Osteocyte (in vitro differentiated cells): ENCODE results near the gene PRTN3. TPM values are rescaled to one million over a fixed set of nuclear protein-coding genes. Genes with fewer than 3 reads are reported as not detected.

Source experiments
- DNase-seq: peaks from one replicate; pipeline ENCODE4 v3.0.0; 2021; ENCODE audit warnings: mixed read lengths; ENCODE audit not compliant: unreplicated experiment; ENCODE audit errors: extremely low spot score
- H3K27ac Mint-ChIP-seq: one replicate; pipeline ENCODE4 v1.8.0; 2021; ENCODE audit warnings: mild to moderate bottlenecking, mixed read lengths; ENCODE audit not compliant: unreplicated experiment
- H3K27me3 Mint-ChIP-seq: one replicate; pipeline ENCODE4 v1.8.0; 2021; ENCODE audit warnings: mixed read lengths; ENCODE audit not compliant: unreplicated experiment
- H3K36me3 Mint-ChIP-seq: one replicate; pipeline ENCODE4 v1.8.0; 2021; ENCODE audit warnings: mixed read lengths; ENCODE audit not compliant: unreplicated experiment
- H3K4me1 Mint-ChIP-seq: one replicate; pipeline ENCODE4 v1.8.0; 2021; ENCODE audit warnings: mixed read lengths; ENCODE audit not compliant: unreplicated experiment
- H3K4me3 Mint-ChIP-seq: one replicate; pipeline ENCODE4 v1.8.0; 2021; ENCODE audit warnings: mild to moderate bottlenecking, moderate library complexity, mixed read lengths; ENCODE audit not compliant: unreplicated experiment
- H3K9me3 Mint-ChIP-seq: one replicate; pipeline ENCODE4 v1.8.0; 2021; ENCODE audit warnings: mixed read lengths; ENCODE audit not compliant: unreplicated experiment
- total RNA-seq: library from RNA; stranded (reverse); gene quantifications from 2 replicates; pipeline ENCODE4 v1.2.1, GENCODE V29; 2021
- TF ChIP-seq, protein P1 (sequence below): fragments of 200-600 bp; sonication (generic); IDR thresholded peaks from 2 replicates; pipeline ENCODE4 v1.5.0; 2021; ENCODE audit warnings: antibody characterized with exemption, mild to moderate bottlenecking, moderate library complexity

Gene PRTN3
- total RNA-seq, 1 donor from 2014 or later, result not detected

DNA sequence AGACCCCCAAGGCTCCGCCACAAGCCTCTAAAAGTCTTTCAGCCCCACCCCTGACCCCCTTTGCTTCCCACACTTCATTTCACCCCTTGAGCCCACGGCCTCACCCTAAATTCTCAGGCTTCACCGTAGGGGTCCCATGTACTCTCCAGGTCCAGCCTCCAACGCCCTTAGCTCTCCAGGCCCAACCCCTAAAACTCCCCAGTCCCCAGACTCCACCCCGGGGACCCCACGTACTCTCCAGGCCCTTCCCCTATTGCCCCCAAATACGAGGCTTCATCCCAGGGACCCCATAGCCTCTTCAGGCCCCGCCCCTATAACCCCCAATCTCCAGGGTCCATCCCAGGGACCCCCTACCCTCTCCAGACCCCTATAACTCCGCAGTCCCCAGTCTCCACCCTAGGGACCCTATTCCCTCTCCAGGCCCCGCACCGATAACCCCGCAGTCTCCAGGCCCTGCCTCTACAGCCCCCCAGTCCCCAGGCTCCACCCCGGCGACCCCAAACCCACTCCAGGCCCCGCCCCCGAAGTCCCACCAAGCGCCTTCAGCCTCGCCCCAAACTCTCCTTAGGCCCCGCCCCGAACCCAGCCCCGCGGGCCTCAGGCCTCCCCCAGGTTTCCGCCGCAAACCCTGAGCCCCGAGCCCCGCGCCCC lies 51.6 kb downstream of the PRTN3 start:
- TF ChIP-seq, protein P1, sequence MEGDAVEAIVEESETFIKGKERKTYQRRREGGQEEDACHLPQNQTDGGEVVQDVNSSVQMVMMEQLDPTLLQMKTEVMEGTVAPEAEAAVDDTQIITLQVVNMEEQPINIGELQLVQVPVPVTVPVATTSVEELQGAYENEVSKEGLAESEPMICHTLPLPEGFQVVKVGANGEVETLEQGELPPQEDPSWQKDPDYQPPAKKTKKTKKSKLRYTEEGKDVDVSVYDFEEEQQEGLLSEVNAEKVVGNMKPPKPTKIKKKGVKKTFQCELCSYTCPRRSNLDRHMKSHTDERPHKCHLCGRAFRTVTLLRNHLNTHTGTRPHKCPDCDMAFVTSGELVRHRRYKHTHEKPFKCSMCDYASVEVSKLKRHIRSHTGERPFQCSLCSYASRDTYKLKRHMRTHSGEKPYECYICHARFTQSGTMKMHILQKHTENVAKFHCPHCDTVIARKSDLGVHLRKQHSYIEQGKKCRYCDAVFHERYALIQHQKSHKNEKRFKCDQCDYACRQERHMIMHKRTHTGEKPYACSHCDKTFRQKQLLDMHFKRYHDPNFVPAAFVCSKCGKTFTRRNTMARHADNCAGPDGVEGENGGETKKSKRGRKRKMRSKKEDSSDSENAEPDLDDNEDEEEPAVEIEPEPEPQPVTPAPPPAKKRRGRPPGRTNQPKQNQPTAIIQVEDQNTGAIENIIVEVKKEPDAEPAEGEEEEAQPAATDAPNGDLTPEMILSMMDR, result no peak
- Mint-ChIP-seq H3K4me1 (peaks cover 17% of the 10 kb centered on the region), H3K27ac (peak overlapping the region; percentile 71), H3K9me3 (no peaks in the 10 kb centered on the region), H3K27me3 (no peaks in the 10 kb centered on the region), H3K36me3 (peaks cover 7% of the 10 kb centered on the region), H3K4me3 (peak overlapping the region; percentile 79)
- DNase-seq, result no peak

DNA sequence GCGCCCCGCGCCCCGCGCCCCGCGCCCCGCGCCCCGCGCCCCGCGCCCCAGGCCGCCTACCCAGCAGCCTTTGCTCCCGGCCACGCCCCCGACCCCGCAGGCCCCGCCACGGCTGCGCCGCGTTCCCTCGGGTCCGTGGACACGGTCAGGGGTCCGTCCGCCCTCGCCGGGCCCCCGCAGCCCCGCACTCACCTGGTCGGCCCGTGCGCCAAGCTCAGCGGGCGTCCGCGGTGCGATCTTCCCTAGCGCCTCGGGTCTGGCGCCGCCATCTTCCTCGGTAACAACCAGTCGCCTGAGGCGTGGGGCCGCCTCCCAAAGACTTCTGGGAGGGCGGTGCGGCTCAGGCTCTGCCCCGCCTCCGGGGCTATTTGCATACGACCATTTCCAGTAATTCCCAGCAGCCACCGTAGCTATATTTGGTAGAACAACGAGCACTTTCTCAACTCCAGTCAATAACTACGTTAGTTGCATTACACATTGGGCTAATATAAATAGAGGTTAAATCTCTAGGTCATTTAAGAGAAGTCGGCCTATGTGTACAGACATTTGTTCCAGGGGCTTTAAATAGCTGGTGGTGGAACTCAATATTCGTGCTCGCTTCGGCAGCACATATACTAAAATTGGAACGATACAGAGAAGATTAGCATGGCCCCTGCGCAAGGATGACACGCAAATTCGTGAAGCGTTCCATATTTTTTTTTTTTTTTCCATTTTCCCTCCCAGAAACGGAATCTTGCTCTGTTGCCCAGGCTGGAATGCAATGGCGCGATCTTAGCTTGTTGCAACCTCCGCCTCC lies 52.3 kb downstream of the PRTN3 start, which contains the start of the genes MED16 and RNU6-9:
MED16 (minus strand) TSS at position 294 of the 796 bp plus-strand sequence. CDS start 2,056 bp downstream, outside the sequence.
RNU6-9 (plus strand) TSS at position 591 of the 796 bp plus-strand sequence.
- Mint-ChIP-seq H3K4me3 (peak within 1 kb of the TSS; percentile 82), H3K27me3 (no peaks in the 10 kb centered on the region), H3K4me1 (peaks cover 17% of the 10 kb centered on the region), H3K36me3 (peaks cover 7% of the 10 kb centered on the region), H3K9me3 (no peaks in the 10 kb centered on the region), H3K27ac (peak within 1 kb of the TSS; percentile 99)
- DNase-seq, result peak; percentile 97
- TF ChIP-seq, protein P1, result no peak

- TF ChIP-seq, protein P1, result no peak
- H3K4me3 Mint-ChIP-seq, result no peak overlapping the region
- H3K4me1 Mint-ChIP-seq, result peaks cover 13% of the 10 kb centered on the region
- no peaks in the 10 kb centered on the region for H3K27me3 Mint-ChIP-seq
- no peaks in the 10 kb centered on the region for H3K9me3 Mint-ChIP-seq
- no peak for DNase-seq
- no peak overlapping the region for H3K27ac Mint-ChIP-seq
- peaks cover 7% of the 10 kb centered on the region for H3K36me3 Mint-ChIP-seq
These were observed 55.6 kb downstream of the PRTN3 start for GRCh38 chr19:896434-896833.

DNA sequence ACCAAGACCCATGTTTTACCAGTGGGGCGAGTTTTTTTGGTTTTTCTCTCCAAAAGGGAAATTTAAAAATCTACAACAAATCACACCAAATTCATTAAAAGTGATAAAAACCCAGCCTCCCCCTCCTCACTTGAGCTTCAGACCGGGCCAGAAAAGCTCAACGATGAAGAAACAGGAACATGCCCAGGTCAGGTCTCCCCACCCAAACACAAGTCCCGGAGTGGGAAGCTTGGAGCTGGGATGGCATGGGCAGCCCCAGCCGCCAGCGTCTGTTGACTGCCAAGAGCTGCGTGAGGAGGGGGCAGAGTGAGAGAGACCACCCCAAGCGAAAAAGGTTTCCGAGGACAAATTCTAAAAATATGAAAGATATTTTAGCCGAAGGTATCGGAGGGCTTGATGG lies 56.2 kb downstream of the PRTN3 start:
- H3K27me3 Mint-ChIP-seq, result no peaks in the 10 kb centered on the region
- H3K27ac Mint-ChIP-seq, result no peak overlapping the region
- H3K36me3 Mint-ChIP-seq, result peaks cover 7% of the 10 kb centered on the region
- H3K9me3 Mint-ChIP-seq, result no peaks in the 10 kb centered on the region
- TF ChIP-seq, protein P1, result no peak
- peaks cover 11% of the 10 kb centered on the region for H3K4me1 Mint-ChIP-seq
- DNase-seq, result no peak
- no peak overlapping the region for H3K4me3 Mint-ChIP-seq

DNA sequence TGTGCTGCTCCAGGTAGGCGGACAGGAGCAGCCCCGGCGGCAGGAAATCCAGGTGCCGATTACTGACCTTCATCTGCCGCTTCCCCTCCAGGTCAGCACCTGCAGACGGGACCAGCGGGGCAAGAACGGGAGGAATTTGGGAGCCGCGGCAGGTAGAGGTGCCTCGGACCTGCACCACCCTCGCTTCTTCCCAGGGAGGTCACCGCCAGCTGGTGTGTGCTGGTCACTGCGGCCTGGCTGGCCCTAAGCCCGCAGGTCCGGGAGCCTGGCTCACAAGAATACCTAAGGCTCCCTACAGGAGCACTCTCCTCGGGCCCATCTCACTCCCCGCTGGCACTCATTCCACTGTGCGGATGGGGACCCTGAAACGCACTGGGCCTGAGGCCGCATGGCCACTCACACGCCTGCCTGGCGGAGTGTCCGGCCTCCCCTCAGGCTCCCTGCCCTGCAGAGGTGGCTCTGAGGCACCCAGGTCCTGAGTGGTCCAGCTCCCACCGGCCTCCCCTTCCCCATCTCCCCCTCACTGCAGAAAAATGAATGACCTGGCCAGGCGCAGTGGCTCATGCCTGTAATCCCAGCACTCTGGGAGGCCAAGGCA lies 56.7 kb downstream of the PRTN3 start:
- Mint-ChIP-seq H3K36me3 (peaks cover 7% of the 10 kb centered on the region), H3K9me3 (no peaks in the 10 kb centered on the region), H3K27ac (no peak overlapping the region), H3K27me3 (no peaks in the 10 kb centered on the region), H3K4me1 (peaks cover 9% of the 10 kb centered on the region), H3K4me3 (no peak overlapping the region)
- no peak for DNase-seq
- TF ChIP-seq, protein P1, result no peak
